NCI-H2029 (cell line): ENCODE data around the gene FAM53B.

Source experiments
- DNase-seq: peaks from one replicate; lab custom pipeline; 2025; lab: John Stamatoyannopoulos, UW

FAM53B gene

DNA sequence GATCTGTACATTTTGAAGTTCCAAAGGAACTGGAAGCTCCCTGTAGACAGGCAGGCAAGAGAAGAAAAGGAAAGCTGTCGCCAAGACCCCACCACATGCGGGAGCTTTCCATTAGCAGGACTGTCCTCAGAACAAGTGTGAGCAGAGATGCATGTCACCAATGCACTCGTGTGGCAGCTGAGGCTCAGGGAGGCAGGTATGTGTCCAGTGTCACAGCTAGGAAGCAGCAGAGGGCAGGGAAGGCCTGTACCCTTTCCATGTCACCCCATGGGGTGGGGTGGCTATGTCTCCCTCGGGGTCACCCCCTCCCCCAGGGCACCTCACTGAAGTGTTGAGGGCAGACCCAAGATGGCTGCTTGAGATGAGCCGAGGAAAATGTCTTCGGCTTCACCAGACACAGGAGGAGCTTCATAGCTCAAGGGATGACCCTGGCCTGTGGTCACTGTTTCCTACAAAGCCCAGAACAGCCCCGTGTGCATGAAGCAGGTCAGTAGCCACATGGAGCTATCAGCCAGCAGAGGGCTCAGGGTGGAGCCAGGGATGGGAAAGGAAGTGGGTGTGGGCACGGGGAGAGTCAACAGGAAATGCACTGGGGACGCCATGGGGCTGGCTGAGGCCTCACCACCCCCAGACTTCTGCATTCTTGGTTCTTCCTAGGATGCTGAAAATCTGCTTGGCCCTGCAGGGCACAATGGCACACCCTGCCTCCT, 96.6 kb downstream of the FAM53B start:
- DNase-seq: peak; percentile 19

DNA sequence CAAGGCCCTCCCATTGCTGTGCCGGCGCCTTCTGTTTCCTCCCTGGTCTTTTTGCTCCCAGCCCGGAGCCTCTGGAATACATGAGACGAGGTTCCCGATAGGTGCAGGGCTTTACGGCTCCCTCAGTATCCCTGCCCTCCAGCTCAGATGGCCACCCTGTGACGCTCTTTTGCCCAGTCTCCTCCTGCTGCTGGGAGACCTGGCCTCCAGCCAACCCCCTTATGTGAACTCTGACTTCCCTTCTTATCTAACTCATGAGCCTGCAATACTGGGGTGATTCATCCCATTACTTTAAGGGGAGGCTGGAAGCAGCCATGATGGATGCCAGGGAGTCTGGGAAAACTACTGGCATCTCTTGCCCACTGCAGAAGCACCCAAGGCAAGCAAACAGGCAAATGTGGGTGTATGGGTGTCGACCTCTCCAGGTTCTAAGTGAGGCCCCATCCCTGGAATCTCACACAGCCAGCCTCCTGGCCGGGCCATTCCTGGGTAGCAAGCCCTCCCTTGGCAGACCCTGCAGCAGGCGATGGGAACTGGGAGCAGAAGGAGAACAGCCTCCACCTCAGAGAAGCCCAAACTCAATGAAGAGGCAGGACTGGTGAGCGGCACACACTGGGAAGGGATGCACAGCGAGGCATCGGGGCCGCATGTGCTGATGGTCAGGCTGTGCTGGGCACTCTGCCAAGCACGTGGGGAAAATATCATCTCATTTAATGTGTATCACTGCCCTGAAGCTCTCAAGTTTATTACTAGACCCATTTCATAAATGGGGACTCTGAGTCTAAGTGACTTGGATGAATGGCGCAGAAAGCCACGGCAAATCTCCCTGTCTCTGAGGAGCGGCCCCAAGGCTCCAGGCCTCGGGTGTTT, 97.5 kb downstream of the FAM53B start:
- no peak for DNase-seq

DNA sequence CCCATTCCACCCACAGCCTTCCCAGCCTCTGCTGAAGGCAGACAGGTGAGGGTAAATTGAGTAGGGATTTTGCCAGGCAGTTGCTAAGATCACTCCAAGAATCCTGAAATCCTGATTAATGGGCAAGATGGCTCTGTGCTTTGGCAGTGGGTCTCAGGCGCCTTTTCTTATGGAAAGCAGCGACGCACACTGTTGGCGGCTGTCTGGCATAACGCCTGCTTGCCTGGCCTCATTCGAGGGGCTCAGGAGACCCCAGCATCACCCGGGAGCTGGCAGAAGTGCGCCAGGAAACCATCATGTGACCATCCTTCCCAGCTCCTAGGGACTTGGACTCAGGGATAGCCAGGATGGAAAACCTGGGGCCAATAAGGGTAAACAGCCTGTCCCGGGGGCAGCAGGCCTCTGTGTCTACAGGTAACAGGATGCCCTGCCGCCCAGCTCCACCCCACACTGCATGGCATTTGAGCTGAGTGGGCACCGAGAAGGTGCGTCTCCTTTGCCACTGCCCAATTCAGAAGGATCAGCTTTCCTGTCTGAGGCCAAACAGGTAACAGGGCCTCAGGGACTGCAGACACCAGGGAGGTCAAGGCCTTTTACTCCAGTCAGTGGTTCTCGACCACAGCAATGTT, 98.6 kb downstream of the FAM53B start:
- no peak for DNase-seq

DNA sequence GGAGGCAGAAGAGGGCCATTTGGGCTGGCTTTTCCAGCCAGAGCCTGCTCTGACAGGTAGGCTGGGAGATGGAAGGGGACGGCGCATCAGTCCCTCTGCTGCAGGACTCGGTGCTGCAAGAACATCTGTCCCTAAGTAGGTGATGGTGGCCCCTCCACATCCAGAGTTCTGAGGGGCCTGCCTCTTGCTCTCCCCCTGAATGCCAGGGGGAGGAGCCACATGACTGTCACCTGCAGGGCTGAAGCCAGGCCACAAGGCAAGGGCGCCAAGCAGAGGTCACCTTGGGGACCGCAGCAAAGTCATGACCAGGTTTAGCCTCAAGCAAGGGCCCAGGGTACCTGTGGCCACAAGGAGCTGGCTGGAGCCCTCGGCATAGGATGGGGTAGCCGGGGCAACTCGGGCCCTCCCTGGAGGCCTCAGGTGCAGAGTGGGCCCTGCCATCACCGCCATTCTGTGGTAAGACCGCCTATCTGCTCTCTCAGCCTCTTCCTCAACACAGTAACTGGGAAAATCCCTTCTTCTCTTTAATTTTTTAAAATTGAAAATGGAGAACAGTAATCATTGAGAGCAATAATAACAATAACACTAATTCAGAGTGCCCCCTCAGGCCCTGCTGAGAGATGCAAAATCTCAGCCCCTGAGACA, 99.3 kb downstream of the FAM53B start:
- no peak for DNase-seq

DNA sequence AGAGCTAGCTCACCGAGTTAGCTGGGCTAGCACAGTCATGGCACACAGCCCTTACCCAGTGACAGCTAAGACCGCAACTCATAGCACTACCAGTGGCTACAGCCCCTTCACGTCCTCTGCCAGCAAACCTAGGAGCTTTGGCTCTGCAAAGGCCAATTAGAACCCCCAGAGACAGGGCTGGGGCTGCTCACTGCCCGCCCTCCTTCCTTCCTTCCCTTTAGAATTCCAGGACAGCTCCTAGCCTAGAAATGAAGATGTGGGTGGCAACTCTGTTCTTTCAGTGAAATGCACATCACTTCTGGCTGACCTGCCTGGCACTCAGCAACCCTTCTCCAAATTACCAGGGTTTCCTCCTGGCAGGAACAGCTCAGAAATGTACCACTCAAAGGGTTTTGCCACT, 99.9 kb downstream of the FAM53B start:
- no peak for DNase-seq

DNA sequence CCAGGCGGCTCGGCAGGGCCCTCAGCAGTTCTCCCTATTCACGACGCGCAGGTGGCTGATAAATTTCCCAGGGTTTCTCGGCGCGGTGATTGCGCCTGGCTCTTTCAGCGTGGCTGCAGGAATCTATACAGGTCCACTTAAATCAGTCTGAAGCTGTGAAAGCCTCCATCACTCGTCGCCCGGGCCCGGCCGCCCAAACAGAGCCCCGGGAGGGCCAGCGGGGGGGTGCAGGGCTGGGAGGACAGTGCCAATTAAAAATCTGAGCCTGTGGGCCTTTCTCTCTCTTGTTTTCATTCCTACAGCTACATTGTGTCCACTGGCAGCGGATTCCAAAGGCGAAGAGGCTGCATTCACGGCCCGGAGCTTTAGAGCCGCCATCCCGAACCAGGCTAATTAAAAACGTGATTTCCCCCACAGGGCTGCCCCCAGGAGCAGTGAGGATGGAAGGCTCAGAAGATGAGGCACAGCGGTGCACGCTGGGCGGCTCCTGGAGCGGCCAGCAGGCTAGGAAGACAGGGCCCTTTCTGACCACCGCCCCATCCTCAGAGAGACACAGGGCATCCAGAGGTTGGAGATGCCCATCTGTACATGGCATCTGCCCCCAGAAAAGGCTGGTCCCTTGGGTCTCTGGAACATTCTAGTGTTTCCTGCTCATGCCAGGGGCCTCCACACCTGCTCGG, 100.7 kb downstream of the FAM53B start:
- DNase-seq: no peak

DNA sequence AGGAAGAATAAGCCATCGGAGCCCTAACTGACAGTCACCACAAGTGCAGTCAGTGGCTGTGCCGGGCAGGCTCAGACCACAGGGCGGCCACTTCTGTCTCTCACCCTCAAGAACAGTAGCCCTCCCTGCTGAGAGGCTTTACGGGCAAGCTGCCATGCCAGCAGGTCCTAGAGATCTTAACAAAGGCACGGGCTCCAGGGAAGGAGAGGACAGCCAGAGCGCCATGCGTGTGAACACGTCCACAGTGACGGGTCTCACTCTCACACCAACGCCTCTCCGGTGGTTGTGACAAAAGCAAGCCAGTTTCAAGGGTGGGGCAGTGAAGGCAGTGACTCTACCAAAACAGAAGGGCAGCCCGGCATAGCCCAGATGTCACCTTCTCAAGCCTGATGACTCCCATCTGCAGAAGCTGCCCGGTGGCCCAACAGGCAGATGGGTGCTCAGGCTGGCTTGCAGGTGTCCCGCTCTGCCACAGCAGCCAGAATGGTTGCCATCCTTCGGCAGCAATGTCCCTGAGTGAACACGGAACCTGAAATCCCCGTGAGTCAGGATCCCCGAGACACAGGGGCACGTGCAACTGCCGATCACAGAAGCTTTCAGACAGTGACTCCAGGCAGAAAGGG, 102.0 kb downstream of the FAM53B start:
- peak; percentile 65 for DNase-seq

DNA sequence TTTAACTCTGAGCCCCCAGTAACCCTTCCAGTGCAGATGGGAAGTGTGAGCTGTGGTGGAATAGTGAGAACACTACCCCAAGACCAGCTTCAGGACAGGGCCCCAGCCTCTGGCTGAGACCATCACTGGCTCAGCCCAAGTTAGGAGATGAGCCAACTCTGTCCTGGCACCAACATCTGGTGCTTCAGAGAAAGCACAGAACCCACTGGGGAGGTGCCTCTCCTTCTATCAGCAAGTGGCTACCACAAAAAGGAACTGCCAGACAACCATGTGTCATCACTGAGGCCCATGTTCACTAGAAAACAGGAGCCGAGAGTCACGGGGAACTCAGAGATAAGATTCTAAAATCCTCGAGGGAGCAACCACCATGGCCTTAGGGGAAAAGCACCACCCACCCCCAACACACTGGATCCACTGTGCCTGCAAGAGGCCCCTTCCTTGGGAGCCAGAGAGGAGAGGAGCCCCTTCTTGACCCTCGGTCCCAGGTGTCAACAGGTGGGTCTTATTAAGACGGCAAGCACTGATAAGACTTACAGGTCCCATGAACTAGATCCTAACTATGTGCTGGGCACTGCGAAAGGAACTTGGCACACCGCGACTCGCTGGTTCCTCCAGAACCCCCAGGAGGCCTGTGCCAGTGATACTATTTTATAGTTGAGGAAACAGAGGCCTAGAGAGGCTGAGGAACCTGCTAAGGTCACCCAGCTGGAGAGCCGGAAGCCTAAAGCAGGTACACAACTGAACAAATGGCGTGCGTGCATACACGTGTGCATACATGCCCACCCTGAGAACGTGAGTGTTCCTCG, 102.7 kb downstream of the FAM53B start:
- no peak for DNase-seq

DNA sequence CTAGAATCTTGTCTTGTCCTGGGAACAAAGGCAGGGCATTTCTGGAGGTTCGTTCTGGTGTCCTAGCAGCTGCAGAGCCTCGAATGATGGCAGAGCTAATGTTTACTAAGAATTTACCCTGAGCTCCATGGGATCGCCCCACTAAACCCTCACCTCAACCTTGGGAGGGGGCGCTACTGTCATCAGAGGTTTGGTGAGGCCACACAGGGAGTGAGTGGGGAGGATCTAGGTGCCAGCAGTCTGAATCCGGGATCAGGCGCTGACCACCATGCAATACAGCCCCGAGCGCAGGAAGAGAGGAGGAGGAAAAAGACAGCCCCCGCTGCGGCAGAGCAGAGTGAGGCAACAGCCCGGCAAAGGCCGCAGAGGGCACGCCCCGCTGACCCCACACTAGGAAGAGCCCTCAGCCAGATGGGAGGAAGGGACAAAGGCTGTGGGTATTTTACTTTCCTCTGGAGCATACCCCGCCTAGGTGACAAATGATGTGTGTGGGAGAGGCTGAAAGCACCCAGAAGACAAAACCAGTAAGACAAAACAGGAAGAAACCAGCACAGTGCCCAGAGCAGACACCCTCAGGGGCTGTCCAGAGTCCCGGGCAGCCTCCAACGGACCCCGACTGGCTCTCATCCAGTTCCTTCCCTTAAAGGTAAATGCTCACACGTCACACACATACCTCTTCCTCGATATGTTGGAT, 103.5 kb downstream of the FAM53B start:
- DNase-seq: no peak

DNA sequence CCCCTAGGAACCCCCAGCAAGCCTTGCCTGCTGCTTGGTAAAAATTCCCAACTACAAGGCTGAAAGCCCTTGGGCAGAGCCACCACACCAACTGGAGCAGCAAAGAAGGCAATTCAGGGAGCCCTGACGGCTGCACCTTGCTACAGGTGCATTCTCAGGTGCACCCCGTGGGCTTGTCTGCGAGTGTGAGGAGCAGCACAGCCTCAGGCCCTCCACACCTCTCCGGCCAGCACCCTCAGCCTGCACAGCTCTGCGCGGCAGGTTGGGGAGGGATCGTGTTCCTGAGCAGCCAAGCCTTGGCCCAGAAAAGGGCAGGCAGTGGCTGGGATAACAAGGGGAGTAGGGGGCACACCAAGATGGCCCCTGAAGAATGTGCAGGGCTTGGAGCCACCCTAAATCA, 104.1 kb downstream of the FAM53B start:
- no peak for DNase-seq

DNA sequence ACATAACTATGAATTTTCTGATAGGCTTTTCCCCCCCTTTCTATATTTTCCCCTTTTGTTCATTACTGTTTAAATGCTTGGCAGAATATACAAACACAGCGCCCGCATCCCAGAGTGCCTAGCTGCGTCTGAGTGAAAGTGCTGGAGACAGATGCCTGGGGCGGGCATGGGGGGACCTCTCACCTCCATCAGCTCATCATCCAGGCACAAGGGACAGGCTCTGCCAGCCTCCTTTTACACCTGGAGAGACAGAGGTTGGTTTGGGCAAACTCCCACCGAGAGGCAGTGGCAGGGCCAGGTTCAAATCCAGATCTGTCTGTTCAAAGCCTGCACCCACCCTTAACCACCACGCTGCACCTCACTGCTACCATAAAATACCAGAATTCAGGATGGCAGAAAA, 104.5 kb downstream of the FAM53B start:
- no peak for DNase-seq

DNA sequence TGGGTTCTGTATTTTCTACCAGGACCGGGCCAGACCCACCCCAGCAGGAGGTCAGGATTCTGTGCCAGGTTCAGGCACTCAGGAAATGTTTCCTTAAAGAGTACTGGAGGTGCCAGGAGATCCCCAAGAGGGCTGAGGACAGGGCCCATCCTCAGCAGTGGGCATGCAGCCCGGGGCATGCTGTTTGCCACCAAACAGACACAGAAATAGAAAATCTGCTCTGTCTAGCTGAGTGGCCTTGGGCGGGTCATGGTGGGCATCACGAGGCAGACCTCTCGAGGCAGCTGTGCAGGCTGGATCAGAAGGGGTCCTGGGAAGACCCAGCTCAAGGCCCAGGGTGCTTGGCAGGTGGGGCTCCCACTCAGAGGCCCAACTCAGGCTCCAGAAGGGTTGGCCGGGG, 105.0 kb downstream of the FAM53B start:
- DNase-seq: no peak

DNA sequence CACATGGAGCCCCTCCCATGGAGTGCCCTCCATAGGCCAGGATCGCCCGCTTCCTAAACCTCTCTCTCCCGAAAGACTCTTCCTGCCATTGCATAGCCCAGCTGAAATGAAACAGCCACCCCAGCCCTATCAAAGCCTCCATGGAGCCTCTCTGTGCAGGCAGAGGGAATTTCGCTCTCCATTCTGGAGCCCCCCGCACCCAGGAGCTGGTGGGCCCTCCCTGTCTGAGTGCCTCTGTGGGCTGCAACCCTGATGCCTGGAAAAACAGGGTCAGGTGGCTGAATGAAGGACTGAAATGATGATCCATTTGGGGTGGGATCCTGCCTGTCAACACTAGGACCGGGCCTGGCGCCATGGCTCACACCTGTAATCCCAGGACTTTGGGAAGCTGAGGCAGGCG, 106.4 kb downstream of the FAM53B start:
- no peak for DNase-seq

DNA sequence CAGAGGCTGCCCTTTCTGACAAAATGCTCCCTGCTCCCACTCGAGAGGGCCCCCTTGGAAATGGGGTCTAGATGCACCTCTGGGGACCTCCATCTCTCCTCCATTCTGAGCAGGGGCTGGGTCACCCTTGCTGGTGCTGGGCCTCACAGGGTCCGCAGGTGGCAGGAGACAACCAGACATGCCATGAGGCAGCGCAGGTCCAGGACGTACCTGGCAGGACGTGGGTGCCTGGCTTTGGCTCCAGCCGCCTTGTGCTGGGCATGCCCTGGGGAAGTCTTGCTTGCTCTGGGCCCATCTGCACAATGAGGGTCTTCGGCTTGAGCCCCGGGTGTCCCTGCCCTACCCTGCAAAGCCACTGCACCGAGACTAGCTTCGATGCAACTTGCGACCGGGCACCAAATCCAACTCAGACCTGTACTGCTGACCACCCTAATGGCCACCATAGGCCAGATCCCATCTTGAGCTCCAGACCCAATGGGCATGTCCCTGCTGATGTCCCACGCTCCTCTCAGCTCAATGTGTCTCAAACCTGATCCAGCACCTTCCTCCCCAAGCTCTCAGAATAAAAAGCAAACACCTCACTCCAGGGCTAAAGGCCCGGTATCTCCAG, 107.0 kb downstream of the FAM53B start:
- DNase-seq: no peak

DNA sequence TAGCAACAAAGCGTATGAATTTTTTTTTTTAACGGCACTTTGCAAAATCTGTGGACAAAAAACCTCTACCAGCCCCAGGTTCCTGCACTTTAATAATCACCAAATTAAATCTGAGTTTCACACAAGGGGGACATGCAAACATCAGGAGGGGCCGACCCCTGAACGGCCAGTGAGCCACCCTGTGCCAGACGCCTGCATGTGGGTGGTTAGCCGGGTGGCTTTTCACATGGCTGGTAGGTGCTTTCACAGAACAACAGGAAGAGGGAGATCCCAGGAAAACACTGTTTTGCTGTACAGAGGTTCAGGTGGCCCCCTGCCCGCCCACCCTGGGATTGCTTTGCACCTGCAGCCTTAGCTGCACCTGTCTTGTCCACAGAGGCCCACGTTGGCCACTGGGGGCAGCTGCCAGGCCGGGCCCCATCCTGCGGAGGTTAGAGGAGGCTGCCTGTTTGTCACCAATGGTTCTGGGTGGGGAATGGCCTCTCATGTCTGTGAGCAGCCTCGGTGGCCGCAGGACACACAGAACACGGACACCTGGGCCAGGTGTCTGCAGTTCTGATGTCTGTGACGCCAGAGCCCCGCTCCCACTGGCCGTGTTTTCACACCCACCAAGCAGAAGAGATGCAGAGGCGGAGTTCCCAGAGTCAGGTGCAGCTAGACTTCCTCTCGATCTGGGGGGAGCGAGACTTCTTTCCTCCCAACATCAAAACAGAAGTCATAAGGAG, 107.7 kb downstream of the FAM53B start:
- DNase-seq: no peak

DNA sequence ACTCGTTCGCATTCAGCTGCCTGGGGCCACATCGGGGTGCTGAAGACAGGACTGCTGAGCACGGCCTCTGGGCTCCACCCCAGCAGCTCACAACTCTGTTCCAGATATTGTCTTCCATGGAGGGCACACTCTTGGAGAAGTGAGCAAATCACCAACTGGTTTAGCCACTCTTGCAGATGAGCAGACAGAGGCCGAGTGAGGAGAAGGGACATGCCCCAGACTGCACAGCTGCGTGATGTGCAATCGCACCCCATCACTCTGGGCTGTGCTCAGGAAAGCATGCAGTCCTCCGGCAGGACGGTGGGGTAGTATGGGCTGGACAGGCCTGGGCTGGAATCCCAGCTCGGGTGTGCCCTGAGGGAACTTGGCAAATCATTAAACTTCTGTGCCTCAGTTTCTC, 111.6 kb downstream of the FAM53B start:
- no peak for DNase-seq

DNA sequence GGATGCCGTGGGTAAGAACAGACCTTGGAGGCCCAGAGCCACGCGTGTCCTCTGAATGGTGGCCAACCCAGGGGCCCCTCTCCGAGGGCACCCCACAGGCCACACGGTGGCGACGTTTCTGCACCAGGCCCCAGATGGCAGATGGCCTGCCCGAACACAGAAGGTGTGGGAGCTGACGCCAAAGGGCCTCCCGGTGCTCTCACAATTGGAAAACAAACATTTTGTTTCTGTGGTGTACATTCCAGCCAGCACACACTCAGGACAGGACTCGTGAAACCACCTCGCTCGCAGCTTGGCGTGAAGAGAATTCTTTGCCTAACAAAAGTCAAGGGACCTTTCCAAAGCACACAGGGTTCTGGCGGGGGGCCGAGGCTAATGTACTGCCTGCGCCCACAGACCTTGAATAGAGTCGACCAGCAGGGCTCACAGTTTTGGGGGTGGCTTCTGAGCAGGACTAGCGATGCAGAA, 112.1 kb downstream of the FAM53B start:
- DNase-seq: peak; percentile 36

DNA sequence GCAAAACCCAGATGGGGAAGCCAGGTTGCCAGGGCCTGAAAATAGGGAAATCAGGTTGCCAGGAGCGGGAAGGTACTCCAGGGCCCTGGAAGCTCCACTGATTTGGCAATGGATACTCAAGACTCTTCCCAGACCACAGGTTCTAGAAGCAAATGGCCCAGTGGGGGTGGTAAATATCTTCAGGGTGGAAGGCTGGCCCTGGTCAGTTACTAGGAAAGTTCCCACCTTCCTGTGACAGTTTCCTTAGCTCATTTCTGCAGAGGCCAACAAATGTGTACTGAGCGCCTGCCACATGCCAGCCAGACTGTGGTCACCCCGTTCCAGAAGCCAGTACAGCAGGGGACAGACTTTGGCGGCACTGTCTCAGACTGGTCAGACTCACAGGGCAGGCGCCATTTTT, 113.6 kb downstream of the FAM53B start:
- DNase-seq: no peak

DNA sequence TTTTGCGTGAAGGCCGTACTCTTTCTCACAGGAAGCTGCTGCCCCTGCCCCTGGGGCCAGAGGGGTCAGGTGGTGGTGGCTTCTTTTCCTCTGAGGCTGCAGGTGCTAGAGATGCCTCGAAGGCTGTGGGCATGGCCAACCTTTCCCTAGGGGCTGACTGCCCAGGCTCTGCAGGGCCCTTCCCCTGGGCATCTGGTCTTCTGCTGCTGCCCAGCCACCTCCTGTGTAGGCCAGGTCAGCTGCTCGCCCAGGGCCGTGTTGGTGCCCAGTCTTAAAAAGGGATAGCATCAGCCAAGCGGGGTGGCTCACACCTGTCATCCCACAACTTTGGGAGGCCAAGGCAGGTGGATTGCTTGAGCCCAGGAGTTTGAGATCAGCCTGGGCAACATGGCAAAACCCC, 114.3 kb downstream of the FAM53B start:
- DNase-seq: no peak
